22Rv1 (cell line): ENCODE results near the gene UBN2.

Experiments used
- ZFX ChIP-seq: fragments of 450-650 bp; IDR thresholded peaks from 2 replicates; pipeline ENCODE4 v1.6.1; 2017; ENCODE audit warnings: antibody characterized with exemption, borderline replicate concordance
- TF ChIP-seq, protein P1 (sequence below): fragments of 450-650 bp; IDR thresholded peaks from 2 replicates; pipeline ENCODE4 v1.5.1; 2017; ENCODE audit warnings: mild to moderate bottlenecking

- TF ChIP-seq, protein P1, sequence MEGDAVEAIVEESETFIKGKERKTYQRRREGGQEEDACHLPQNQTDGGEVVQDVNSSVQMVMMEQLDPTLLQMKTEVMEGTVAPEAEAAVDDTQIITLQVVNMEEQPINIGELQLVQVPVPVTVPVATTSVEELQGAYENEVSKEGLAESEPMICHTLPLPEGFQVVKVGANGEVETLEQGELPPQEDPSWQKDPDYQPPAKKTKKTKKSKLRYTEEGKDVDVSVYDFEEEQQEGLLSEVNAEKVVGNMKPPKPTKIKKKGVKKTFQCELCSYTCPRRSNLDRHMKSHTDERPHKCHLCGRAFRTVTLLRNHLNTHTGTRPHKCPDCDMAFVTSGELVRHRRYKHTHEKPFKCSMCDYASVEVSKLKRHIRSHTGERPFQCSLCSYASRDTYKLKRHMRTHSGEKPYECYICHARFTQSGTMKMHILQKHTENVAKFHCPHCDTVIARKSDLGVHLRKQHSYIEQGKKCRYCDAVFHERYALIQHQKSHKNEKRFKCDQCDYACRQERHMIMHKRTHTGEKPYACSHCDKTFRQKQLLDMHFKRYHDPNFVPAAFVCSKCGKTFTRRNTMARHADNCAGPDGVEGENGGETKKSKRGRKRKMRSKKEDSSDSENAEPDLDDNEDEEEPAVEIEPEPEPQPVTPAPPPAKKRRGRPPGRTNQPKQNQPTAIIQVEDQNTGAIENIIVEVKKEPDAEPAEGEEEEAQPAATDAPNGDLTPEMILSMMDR: no peak
- TF ChIP-seq ZFX: no peak
These were observed 99.4 kb downstream of the UBN2 start for GRCh38 chr7:139330333-139331030.
